DND-41 (cell line): ENCODE data around the gene LYPD6B.

ENCODE experiments used
- ATAC-seq: fragments of 200-7000 bp; cut with Tn5 transposase; 3 replicates; pipeline ENCODE4 v1.9.1; 2021; ENCODE audit warnings: low read depth; ENCODE audit not compliant: insufficient read depth
- DNase-seq: peaks from one replicate; pipeline ENCODE4 v3.0.0-alpha.2; 2020
- H2AFZ ChIP-seq: 2 replicates; pipeline ENCODE4 v1.6.0; 2012; ENCODE audit warnings: low read depth, low read length
- H3K27ac ChIP-seq: 2 replicates; pipeline ENCODE4 v1.5.1; 2012; ENCODE audit warnings: low read length, inconsistent platforms
- H3K27me3 ChIP-seq: fragments of 200-600 bp; sonication (generic); 2 replicates; pipeline ENCODE4 v1.6.0; 2012; ENCODE audit warnings: low read length, mild to moderate bottlenecking, inconsistent platforms; ENCODE audit not compliant: insufficient read depth, poor library complexity
- H3K36me3 ChIP-seq: 2 replicates; pipeline ENCODE4 v1.5.1; 2012; ENCODE audit warnings: low read length, inconsistent platforms; ENCODE audit not compliant: insufficient read depth
- H3K4me1 ChIP-seq: 2 replicates; pipeline ENCODE4 v1.5.1; 2012; ENCODE audit warnings: mild to moderate bottlenecking, low read length; ENCODE audit not compliant: insufficient read depth
- H3K4me2 ChIP-seq: 2 replicates; pipeline ENCODE4 v1.6.0; 2012; ENCODE audit warnings: mild to moderate bottlenecking, moderate library complexity, low read length, inconsistent platforms; ENCODE audit not compliant: insufficient read depth
- H3K4me3 ChIP-seq, 2 experiments: fragments of 200-600 bp in 1 of 2; shearing (Covaris generic) in 1 of 2; 2 replicates each; pipeline ENCODE4 v1.5.1; 2012 to 2016; ENCODE audit warnings: inconsistent platforms in 2 of 2, low read length in 2 of 2, mild to moderate bottlenecking in 2 of 2, low read depth in 1 of 2, moderate library complexity in 1 of 2
- H3K79me2 ChIP-seq: 2 replicates; pipeline ENCODE4 v1.6.0; 2012; ENCODE audit warnings: low read length, inconsistent platforms; ENCODE audit not compliant: insufficient read depth
- H3K9ac ChIP-seq: 2 replicates; pipeline ENCODE4 v1.6.0; 2012; ENCODE audit warnings: low read depth, mild to moderate bottlenecking, inconsistent platforms, low read length, moderate library complexity
- H3K9me3 ChIP-seq: 2 replicates; pipeline ENCODE4 v1.5.1; 2012; ENCODE audit warnings: low read length, moderate library complexity, mild to moderate bottlenecking, inconsistent platforms; ENCODE audit not compliant: insufficient read depth, severe bottlenecking
- H4K20me1 ChIP-seq: 2 replicates; pipeline ENCODE4 v1.6.0; 2012; ENCODE audit warnings: low read length; ENCODE audit not compliant: insufficient read depth
- CTCF ChIP-seq: IDR thresholded peaks from 2 replicates; pipeline ENCODE4 v1.5.1; 2012; ENCODE audit warnings: borderline replicate concordance, low read length, moderate library complexity, mild to moderate bottlenecking; ENCODE audit not compliant: poor library complexity, severe bottlenecking; ENCODE audit errors: extremely low read depth
- EZH2 ChIP-seq: IDR thresholded peaks from 3 replicates; pipeline ENCODE4 v1.6.1; 2012; ENCODE audit warnings: borderline replicate concordance, low read depth, mild to moderate bottlenecking, moderate library complexity, low read length, inconsistent platforms; ENCODE audit not compliant: severe bottlenecking

The LYPD6B gene

GRCh38 chr2:149155196-149155969 lies 116.9 kb downstream of the LYPD6B start:
- Histone ChIP-seq H3K4me2 (no peak overlapping the region), H3K4me3 (no peak overlapping the region), H3K9me3 (no peaks in the 10 kb centered on the region), H4K20me1 (no peaks in the 10 kb centered on the region), H2AFZ (no peak overlapping the region), H3K9ac (no peak overlapping the region), H3K79me2 (no peaks in the 10 kb centered on the region), H3K36me3 (no peaks in the 10 kb centered on the region), H3K27me3 (no peaks in the 10 kb centered on the region), H3K27ac (no peak overlapping the region), H3K4me1 (no peaks in the 10 kb centered on the region)
- ATAC-seq (no peak), DNase-seq (no peak)
- TF ChIP-seq EZH2: no peak
- TF ChIP-seq CTCF: no peak

- Histone ChIP-seq H3K4me1 (no peaks in the 10 kb centered on the region), H3K9ac (no peak overlapping the region), H3K27ac (no peak overlapping the region), H3K36me3 (no peaks in the 10 kb centered on the region), H4K20me1 (no peaks in the 10 kb centered on the region), H3K9me3 (no peaks in the 10 kb centered on the region), H2AFZ (no peak overlapping the region), H3K4me2 (no peak overlapping the region), H3K79me2 (no peaks in the 10 kb centered on the region), H3K4me3 (no peak overlapping the region), H3K27me3 (peaks cover 1% of the 10 kb centered on the region)
- DNase-seq: no peak
- TF ChIP-seq EZH2 (no peak), CTCF (no peak)
- no peak for ATAC-seq
Measured at GRCh38 chr2:149155988-149156387, 117.5 kb downstream of the LYPD6B start.

GRCh38 chr2:149156971-149157740 lies 118.7 kb downstream of the LYPD6B start:
- no peak for TF ChIP-seq CTCF
- no peak for TF ChIP-seq EZH2
- no peak for DNase-seq
- no peaks in the 10 kb centered on the region for H3K9me3 ChIP-seq

More at GRCh38 chr2:149156971-149157740, 118.7 kb downstream of the LYPD6B start:
- Histone ChIP-seq H3K9ac (no peak overlapping the region), H3K4me1 (no peaks in the 10 kb centered on the region), H3K36me3 (no peaks in the 10 kb centered on the region), H4K20me1 (no peaks in the 10 kb centered on the region), H3K27me3 (peaks cover 7% of the 10 kb centered on the region), H3K79me2 (no peaks in the 10 kb centered on the region), H2AFZ (no peak overlapping the region), H3K27ac (no peak overlapping the region), H3K4me3 (no peak overlapping the region), H3K4me2 (no peak overlapping the region)
- ATAC-seq: no peak
